Muscle of leg (tissue), 11 donors: ENCODE results near the gene BRIP1. TPM values are rescaled to one million over a fixed set of nuclear protein-coding genes. Genes with fewer than 3 reads are reported as not detected.

Source experiments
- DNase-seq: peaks from one replicate; pipeline ENCODE4 v3.0.0; 2013
- H3K27ac ChIP-seq: one replicate; pipeline ENCODE4 v1.5.1; 2013; ENCODE audit warnings: mild to moderate bottlenecking, low read length, control low read depth
- H3K27me3 ChIP-seq: one replicate; pipeline ENCODE4 v1.6.1; 2013; ENCODE audit warnings: low read length; ENCODE audit not compliant: control insufficient read depth, insufficient read depth
- H3K36me3 ChIP-seq: one replicate; pipeline ENCODE4 v1.6.1; 2013; ENCODE audit warnings: low read length; ENCODE audit not compliant: control insufficient read depth, insufficient read depth
- H3K4me1 ChIP-seq: one replicate; pipeline ENCODE4 v1.6.1; 2013; ENCODE audit warnings: low read length; ENCODE audit not compliant: control insufficient read depth, insufficient read depth
- H3K4me3 ChIP-seq: one replicate; pipeline ENCODE4 v1.5.1; 2013; ENCODE audit warnings: low read length, control low read depth
- H3K9me3 ChIP-seq: replicated peaks from 2 replicates; pipeline ENCODE4 v1.6.1; 2013; ENCODE audit warnings: low read depth, low read length; ENCODE audit not compliant: control insufficient read depth
- WGBS: methylation state at CpG from one replicate; pipeline ENCODE4 v1.1.5; 2013; ENCODE audit warnings: missing lambda C conversion rate; ENCODE audit not compliant: insufficient coverage; 5-methylcytosine and 5-hydroxymethylcytosine counted together
- polyA plus RNA-seq, 8 donors: library from polyadenylated mRNA; unstranded; fragments of 120-200 nt; gene quantifications; one replicate each; pipeline versions ENCODE4 v1.2.1 to v1.2.3, GENCODE V29; 2013; ENCODE audit warnings: inconsistent platforms in 1 of 8, low replicate concordance in 1 of 8; ENCODE audit not compliant: insufficient read length in 8 of 8, insufficient read depth in 1 of 8
- total RNA-seq: library from RNA; stranded (reverse); fragments of 120-200 nt; gene quantifications from one replicate; pipeline ENCODE4 v1.2.4, GENCODE V29; 2013

BRIP1 gene
- total and polyA plus RNA-seq, 9 donors = 3.0 to 7.3 (median 4.6) TPM

DNA sequence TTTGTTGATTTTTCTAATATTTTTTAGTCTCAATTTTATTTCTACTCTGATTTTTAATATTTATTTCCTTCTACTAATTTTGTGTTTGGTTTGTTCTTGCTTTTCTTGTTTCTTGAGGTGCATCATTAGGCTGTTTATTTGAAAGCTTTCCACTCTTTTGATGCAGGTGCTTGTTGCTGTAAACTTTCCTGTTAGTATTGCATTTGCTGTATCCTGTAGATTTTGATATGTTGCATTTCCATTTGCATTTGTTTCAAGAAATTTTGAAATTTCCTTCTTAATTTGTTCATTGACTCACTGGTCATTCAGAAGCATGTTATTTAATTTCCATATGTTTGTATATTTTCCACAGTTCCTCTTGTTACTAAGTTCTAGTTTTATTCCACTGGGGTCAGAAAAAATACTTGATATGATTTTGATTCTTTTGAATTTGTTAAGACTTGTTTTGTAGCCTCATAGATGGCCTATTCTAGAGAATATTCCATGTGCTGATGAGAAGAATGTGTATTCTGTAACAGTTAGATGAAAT is 229.3 kb downstream of the BRIP1 start:
- Histone ChIP-seq H3K9me3 (peaks cover 2% of the 10 kb centered on the region), H3K27me3 (no peaks in the 10 kb centered on the region), H3K27ac (no peak overlapping the region), H3K4me1 (no peaks in the 10 kb centered on the region), H3K4me3 (no peak overlapping the region), H3K36me3 (no peaks in the 10 kb centered on the region)
- no peak for DNase-seq

DNA sequence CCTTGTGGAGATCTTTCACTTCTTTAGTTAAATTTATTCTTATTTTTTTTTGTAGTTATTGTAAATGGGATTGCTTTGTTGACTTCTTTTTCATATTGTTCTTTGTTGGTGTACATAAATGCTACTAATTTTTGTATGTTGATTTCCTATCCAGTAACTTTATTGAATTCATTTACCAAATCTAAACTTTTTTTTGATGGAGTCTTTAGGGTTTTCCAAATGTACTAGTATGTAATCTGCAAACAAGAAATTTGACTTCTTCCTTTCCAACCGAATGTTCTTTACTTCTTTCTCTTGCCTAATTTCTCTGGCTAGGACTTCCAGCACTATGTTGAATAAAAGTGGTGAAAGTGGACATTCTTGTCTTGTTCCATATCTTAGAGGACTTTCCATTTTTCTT is 230.5 kb downstream of the BRIP1 start:
- Histone ChIP-seq H3K4me1 (no peaks in the 10 kb centered on the region), H3K27me3 (no peaks in the 10 kb centered on the region), H3K27ac (no peak overlapping the region), H3K9me3 (peaks cover 2% of the 10 kb centered on the region), H3K4me3 (no peak overlapping the region), H3K36me3 (no peaks in the 10 kb centered on the region)
- DNase-seq = no peak
- WGBS = no CpG with 5 or more reads among the region's 1 CpG

DNA sequence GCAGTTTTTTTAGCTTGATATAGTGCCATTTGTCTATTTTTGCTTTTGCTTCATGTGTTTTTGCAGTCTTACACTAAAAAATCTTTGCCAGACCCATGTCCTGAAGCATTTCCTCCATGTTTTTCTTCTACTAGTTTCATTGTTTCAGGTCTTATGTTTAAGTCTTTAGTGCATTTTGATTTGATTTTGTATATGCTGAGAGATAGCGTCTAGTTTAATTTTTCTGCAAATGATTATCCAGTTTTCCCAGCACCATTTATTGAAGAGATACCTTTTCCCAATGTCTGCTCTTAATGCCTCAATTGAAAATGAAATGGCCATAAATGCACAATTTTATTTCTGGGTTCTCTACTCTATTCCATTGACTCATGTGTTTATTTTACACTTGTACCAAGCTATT is 231.5 kb downstream of the BRIP1 start:
- no peaks in the 10 kb centered on the region for H3K27me3 ChIP-seq
- H3K36me3 ChIP-seq = no peaks in the 10 kb centered on the region
- H3K4me3 ChIP-seq = no peak overlapping the region
- no CpG with 5 or more reads among the region's 1 CpG for WGBS
- DNase-seq = no peak
- peaks cover 2% of the 10 kb centered on the region for H3K9me3 ChIP-seq
- H3K27ac ChIP-seq = no peak overlapping the region
- H3K4me1 ChIP-seq = no peaks in the 10 kb centered on the region

Other genes with a start within 250 kb of the BRIP1 start
- 12.7 TPM for gene INTS2, start 64.5 kb upstream of the BRIP1 start, total RNA-seq
- gene INTS2, start 64.5 kb upstream of the BRIP1 start, polyA plus RNA-seq = 10 to 100 TPM in 2 of 8 donors, 1 to 10 TPM in 6; 6.3 to 11.4 (median 9.2) TPM
- 40.6 TPM for gene MED13, start 201.8 kb upstream of the BRIP1 start, total RNA-seq
- 10 to 100 TPM; 15.9 to 35.4 (median 26.7) TPM for gene MED13, start 201.8 kb upstream of the BRIP1 start, polyA plus RNA-seq